HEK293 (cell line): Measurements from ENCODE around the gene VPS26C.

Experiments used
- MZF1 ChIP-seq: fragments of 450-650 bp; formaldehyde crosslinking; IDR thresholded peaks from 2 replicates; pipeline ENCODE4 v1.5.1; 2017; ENCODE audit warnings: missing biosample characterization, missing genetic modification characterization, borderline replicate concordance
- ZNF2 ChIP-seq: fragments of 450-650 bp; formaldehyde crosslinking; IDR thresholded peaks from 2 replicates; pipeline ENCODE4 v1.5.1; 2016; ENCODE audit warnings: missing biosample characterization, missing genetic modification characterization
- TF ChIP-seq, protein P1 (sequence below): fragments of 450-650 bp; formaldehyde crosslinking; IDR thresholded peaks from 2 replicates; pipeline ENCODE4 v1.5.1; 2017; ENCODE audit warnings: missing biosample characterization, missing genetic modification characterization
- TF ChIP-seq, protein P2 (sequence below): fragments of 450-650 bp; formaldehyde crosslinking; IDR thresholded peaks from 2 replicates; pipeline ENCODE4 v1.5.1; 2016; ENCODE audit warnings: missing biosample characterization, missing genetic modification characterization, low read depth
- TF ChIP-seq, protein P3 (sequence below): fragments of 450-650 bp; formaldehyde crosslinking; IDR thresholded peaks from 2 replicates; pipeline ENCODE4 v1.5.1; 2016; ENCODE audit warnings: missing biosample characterization, missing genetic modification characterization

DNA sequence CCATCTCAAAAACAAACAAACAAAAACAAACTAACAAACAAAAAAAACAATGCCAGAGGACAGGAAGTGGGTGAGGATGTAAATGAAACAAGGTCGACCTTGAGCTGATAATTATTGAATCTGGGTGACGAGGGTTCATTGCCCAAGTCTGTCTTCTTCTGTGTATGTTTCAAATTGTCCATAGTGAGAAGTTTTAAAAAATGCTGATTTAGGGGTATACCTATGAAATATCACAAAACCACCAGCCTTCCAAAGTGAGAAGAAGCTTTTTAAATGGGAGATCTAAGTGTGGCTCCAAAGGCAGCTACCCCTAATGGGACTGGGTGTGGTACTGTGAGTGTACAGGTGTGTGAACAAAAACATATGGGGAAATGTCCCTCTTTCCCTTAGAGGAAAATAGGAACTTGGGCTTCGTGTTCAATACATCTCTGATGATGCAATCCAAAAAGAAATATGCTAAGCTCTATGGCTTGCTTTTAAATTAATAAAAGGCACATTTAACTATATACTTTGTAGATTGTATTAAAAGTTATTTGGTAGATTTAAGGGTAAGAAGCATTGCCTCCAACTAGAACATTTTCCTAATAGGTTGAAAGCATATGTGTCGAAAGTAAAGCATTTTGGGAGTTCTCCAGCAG is 33.1 kb upstream of the VPS26C start:
- no peak for TF ChIP-seq ZNF2
- TF ChIP-seq, protein P1, sequence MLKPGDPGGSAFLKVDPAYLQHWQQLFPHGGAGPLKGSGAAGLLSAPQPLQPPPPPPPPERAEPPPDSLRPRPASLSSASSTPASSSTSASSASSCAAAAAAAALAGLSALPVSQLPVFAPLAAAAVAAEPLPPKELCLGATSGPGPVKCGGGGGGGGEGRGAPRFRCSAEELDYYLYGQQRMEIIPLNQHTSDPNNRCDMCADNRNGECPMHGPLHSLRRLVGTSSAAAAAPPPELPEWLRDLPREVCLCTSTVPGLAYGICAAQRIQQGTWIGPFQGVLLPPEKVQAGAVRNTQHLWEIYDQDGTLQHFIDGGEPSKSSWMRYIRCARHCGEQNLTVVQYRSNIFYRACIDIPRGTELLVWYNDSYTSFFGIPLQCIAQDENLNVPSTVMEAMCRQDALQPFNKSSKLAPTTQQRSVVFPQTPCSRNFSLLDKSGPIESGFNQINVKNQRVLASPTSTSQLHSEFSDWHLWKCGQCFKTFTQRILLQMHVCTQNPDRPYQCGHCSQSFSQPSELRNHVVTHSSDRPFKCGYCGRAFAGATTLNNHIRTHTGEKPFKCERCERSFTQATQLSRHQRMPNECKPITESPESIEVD (tag by site-specific recombination), result no peak
- TF ChIP-seq, protein P2, sequence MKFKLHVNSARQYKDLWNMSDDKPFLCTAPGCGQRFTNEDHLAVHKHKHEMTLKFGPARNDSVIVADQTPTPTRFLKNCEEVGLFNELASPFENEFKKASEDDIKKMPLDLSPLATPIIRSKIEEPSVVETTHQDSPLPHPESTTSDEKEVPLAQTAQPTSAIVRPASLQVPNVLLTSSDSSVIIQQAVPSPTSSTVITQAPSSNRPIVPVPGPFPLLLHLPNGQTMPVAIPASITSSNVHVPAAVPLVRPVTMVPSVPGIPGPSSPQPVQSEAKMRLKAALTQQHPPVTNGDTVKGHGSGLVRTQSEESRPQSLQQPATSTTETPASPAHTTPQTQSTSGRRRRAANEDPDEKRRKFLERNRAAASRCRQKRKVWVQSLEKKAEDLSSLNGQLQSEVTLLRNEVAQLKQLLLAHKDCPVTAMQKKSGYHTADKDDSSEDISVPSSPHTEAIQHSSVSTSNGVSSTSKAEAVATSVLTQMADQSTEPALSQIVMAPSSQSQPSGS (tag by site-specific recombination), result no peak
- TF ChIP-seq, protein P3, sequence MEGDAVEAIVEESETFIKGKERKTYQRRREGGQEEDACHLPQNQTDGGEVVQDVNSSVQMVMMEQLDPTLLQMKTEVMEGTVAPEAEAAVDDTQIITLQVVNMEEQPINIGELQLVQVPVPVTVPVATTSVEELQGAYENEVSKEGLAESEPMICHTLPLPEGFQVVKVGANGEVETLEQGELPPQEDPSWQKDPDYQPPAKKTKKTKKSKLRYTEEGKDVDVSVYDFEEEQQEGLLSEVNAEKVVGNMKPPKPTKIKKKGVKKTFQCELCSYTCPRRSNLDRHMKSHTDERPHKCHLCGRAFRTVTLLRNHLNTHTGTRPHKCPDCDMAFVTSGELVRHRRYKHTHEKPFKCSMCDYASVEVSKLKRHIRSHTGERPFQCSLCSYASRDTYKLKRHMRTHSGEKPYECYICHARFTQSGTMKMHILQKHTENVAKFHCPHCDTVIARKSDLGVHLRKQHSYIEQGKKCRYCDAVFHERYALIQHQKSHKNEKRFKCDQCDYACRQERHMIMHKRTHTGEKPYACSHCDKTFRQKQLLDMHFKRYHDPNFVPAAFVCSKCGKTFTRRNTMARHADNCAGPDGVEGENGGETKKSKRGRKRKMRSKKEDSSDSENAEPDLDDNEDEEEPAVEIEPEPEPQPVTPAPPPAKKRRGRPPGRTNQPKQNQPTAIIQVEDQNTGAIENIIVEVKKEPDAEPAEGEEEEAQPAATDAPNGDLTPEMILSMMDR, result no peak
- TF ChIP-seq MZF1 (tag by site-specific recombination), result no peak
